ENCODE measurements around the gene PRKAG2.

Gene PRKAG2

DNA sequence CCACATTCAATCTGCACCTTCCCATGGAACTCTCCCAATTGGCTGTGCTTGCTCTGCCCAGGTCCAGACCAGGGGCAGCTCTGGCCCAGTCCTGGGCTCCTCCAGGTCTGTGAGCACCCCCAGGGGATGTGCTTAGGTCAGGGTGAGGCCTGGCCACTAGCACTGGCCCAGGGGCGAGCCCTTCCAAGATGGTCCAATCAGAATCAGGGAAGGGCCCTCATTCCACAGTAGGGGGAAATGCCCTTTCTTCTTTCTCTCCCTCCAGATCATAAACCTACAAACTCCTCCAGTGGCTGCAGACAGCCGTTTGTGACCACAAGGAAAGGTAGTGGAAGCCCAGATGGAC lies 157.0 kb downstream of the PRKAG2 start:
- no peaks in the 10 kb centered on the region for H3K36me3 ChIP-seq (ENCODE audit: insufficient read depth, low read length)
- H3K9me3 ChIP-seq (ENCODE audit: low read length), result no peaks in the 10 kb centered on the region
- H3K4me2 ChIP-seq (ENCODE audit: low read length), result no peak overlapping the region
- H4K20me1 ChIP-seq (ENCODE audit: insufficient read depth, low read length), result no peaks in the 10 kb centered on the region
- no peak overlapping the region for H3K27ac ChIP-seq (ENCODE audit: low read depth, low read length, poor library complexity, severe bottlenecking)
- peaks cover 13% of the 10 kb centered on the region; the same call in 1 of the 2 replicates for H3K27me3 ChIP-seq (ENCODE audit: insufficient read depth, low read length)
- no peak overlapping the region for H3K4me3 ChIP-seq (ENCODE audit: low read depth, low read length, poor library complexity, severe bottlenecking)
- no peaks in the 10 kb centered on the region for H3K79me2 ChIP-seq (ENCODE audit: insufficient read depth, low read length)
- no peak overlapping the region for H3K9ac ChIP-seq (ENCODE audit: low read length)
- no peaks in the 10 kb centered on the region for H3F3A ChIP-seq (ENCODE audit: insufficient read depth, low read length)
- TF ChIP-seq, protein P1, sequence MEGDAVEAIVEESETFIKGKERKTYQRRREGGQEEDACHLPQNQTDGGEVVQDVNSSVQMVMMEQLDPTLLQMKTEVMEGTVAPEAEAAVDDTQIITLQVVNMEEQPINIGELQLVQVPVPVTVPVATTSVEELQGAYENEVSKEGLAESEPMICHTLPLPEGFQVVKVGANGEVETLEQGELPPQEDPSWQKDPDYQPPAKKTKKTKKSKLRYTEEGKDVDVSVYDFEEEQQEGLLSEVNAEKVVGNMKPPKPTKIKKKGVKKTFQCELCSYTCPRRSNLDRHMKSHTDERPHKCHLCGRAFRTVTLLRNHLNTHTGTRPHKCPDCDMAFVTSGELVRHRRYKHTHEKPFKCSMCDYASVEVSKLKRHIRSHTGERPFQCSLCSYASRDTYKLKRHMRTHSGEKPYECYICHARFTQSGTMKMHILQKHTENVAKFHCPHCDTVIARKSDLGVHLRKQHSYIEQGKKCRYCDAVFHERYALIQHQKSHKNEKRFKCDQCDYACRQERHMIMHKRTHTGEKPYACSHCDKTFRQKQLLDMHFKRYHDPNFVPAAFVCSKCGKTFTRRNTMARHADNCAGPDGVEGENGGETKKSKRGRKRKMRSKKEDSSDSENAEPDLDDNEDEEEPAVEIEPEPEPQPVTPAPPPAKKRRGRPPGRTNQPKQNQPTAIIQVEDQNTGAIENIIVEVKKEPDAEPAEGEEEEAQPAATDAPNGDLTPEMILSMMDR (IDR thresholded peaks at IDR 0.05; ENCODE audit: low read length), result no peak
- TF ChIP-seq EZH2 (IDR thresholded peaks at IDR 0.05; ENCODE audit: borderline replicate concordance, low read length), result no peak
- no peaks in the 10 kb centered on the region for H3K9me2 ChIP-seq (ENCODE audit: low read depth, low read length)
- H2AFZ ChIP-seq (ENCODE audit: low read length), result no peak overlapping the region
- no peaks in the 10 kb centered on the region for H3K4me1 ChIP-seq (ENCODE audit: insufficient read depth, low read length, severe bottlenecking)

DNA sequence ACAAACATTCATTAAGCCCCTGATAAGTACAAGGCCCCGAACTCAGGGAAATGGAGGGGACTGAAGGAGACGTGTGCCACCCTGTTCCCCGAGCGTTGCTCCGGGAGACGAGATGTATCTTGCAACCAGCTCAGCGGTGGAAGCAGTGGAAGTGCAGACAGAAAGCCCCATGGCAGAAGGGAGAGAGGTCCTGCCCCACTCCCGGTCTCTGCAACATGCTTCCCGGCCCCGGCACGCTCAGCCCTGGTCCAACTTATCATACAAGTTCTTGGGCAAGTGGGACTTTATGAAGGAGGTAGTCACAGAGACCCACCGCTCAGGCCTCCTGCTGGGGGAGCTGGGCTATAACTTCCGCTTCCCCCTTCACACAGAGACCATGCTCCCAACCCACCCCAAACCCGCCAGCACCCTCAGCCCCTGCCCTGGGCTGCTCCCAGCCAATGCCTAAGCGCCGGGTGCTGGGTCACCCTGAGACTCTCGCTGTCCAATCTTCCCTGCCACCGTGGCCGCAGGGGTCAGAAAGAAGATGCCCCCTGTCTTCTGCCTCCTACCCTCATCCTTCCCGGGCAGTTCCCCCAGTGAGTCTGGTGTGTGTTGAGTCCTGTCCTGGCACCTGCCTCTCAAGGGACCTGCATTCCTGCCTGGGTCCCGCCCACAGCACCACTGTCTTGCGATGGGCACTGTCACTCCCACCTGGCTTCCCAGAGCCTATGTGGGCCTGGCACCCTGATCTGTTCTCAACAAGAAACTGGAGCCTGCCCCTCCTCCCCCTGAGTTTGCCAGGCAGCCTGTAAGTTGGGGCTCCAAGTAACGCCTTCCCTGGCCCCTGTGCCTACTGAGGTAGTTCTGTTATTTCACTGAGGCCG lies 157.7 kb downstream of the PRKAG2 start:
- TF ChIP-seq, protein P1 (IDR thresholded peaks at IDR 0.05; ENCODE audit: low read length), result no peak
- TF ChIP-seq EZH2 (IDR thresholded peaks at IDR 0.05; ENCODE audit: borderline replicate concordance, low read length), result no peak
- H3K9ac ChIP-seq (ENCODE audit: low read length), result no peak overlapping the region
- no peak overlapping the region for H3K4me2 ChIP-seq (ENCODE audit: low read length)
- H3K4me1 ChIP-seq (ENCODE audit: insufficient read depth, low read length, severe bottlenecking), result no peaks in the 10 kb centered on the region
- H3K79me2 ChIP-seq (ENCODE audit: insufficient read depth, low read length), result no peaks in the 10 kb centered on the region
- no peaks in the 10 kb centered on the region for H3F3A ChIP-seq (ENCODE audit: insufficient read depth, low read length)
- no peak overlapping the region for H3K27ac ChIP-seq (ENCODE audit: low read depth, low read length, poor library complexity, severe bottlenecking)
- H3K4me3 ChIP-seq (ENCODE audit: low read depth, low read length, poor library complexity, severe bottlenecking), result no peak overlapping the region
- H3K9me3 ChIP-seq (ENCODE audit: low read length), result no peaks in the 10 kb centered on the region
- peaks cover 10% of the 10 kb centered on the region; the same call in 1 of the 2 replicates for H3K27me3 ChIP-seq (ENCODE audit: insufficient read depth, low read length)
- H3K36me3 ChIP-seq (ENCODE audit: insufficient read depth, low read length), result no peaks in the 10 kb centered on the region
- no peaks in the 10 kb centered on the region for H3K9me2 ChIP-seq (ENCODE audit: low read depth, low read length)
- H2AFZ ChIP-seq (ENCODE audit: low read length), result no peak overlapping the region
- H4K20me1 ChIP-seq (ENCODE audit: insufficient read depth, low read length), result no peaks in the 10 kb centered on the region

DNA sequence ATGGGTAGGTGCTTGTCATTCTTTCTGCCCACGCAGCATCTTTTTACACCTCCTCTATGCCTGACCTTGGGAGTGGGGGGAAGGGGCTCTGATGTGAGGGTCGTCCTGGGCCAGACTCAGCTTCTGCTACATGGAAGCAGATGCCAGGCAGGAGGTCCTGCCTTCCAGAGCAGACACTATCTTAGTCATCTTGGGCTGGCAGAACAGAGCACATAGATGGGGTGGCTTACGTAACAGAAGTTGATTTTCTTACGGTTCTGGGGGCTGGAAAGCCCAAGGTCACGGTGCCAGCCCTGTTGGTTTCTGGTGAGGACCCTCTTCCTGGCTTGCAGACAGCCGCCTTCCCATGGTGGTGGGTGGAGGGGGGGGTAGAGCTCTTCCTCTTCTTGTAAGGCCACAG lies 159.0 kb downstream of the PRKAG2 start:
- Histone ChIP-seq H3K9ac (ENCODE audit: low read length) (no peak overlapping the region), H3K9me2 (ENCODE audit: low read depth, low read length) (no peaks in the 10 kb centered on the region), H3K79me2 (ENCODE audit: insufficient read depth, low read length) (no peaks in the 10 kb centered on the region), H4K20me1 (ENCODE audit: insufficient read depth, low read length) (no peaks in the 10 kb centered on the region), H3K4me1 (ENCODE audit: insufficient read depth, low read length, severe bottlenecking) (no peaks in the 10 kb centered on the region), H3K27ac (ENCODE audit: low read depth, low read length, poor library complexity, severe bottlenecking) (no peak overlapping the region), H3K9me3 (ENCODE audit: low read length) (no peaks in the 10 kb centered on the region), H2AFZ (ENCODE audit: low read length) (no peak overlapping the region), H3K36me3 (ENCODE audit: insufficient read depth, low read length) (no peaks in the 10 kb centered on the region), H3K27me3 (ENCODE audit: insufficient read depth, low read length) (peaks cover 10% of the 10 kb centered on the region; the same call in 1 of the 2 replicates), H3K4me2 (ENCODE audit: low read length) (no peak overlapping the region), H3F3A (ENCODE audit: insufficient read depth, low read length) (no peaks in the 10 kb centered on the region), H3K4me3 (ENCODE audit: low read depth, low read length, poor library complexity, severe bottlenecking) (no peak overlapping the region)
- TF ChIP-seq EZH2 (IDR thresholded peaks at IDR 0.05; ENCODE audit: borderline replicate concordance, low read length), result no peak
- TF ChIP-seq, protein P1 (IDR thresholded peaks at IDR 0.05; ENCODE audit: low read length), result no peak

Measured in OCI-LY1 (cell line).